Nephron progenitor cell (in vitro differentiated cells): ENCODE results near the gene RSPH10B.
"Not testable (repeated sequence)": the region's sequence is repeated elsewhere in the genome, so short reads cannot be mapped to it uniquely, and the experiment has no call there.

Source experiments
- DNase-seq: peaks from one replicate; pipeline ENCODE4 v3.0.0; 2021
- H3K27ac Mint-ChIP-seq: 2 replicates; pipeline ENCODE4 v1.8.0; 2021; ENCODE audit warnings: mild to moderate bottlenecking, moderate library complexity, mixed read lengths
- H3K27me3 Mint-ChIP-seq: 2 replicates; pipeline ENCODE4 v1.8.0; 2021; ENCODE audit warnings: mild to moderate bottlenecking, low read depth, mixed read lengths; ENCODE audit not compliant: poor library complexity
- H3K36me3 Mint-ChIP-seq: 2 replicates; pipeline ENCODE4 v1.8.0; 2021; ENCODE audit warnings: low read depth, mixed read lengths
- H3K4me1 Mint-ChIP-seq: 2 replicates; pipeline ENCODE4 v1.8.0; 2021; ENCODE audit warnings: mixed read lengths
- H3K4me3 Mint-ChIP-seq: 2 replicates; pipeline ENCODE4 v1.8.0; 2021; ENCODE audit warnings: mild to moderate bottlenecking, moderate library complexity, mixed read lengths
- H3K9me3 Mint-ChIP-seq: 2 replicates; pipeline ENCODE4 v1.8.0; 2021; ENCODE audit warnings: mild to moderate bottlenecking, moderate library complexity, mixed read lengths

RSPH10B gene

GRCh38 chr7:5931905-5932644 lies 38.4 kb downstream of the RSPH10B start:
- not testable (repeated sequence) for H3K36me3 Mint-ChIP-seq, DNase-seq, H3K4me1 Mint-ChIP-seq, H3K4me3 Mint-ChIP-seq, H3K27ac Mint-ChIP-seq, H3K9me3 Mint-ChIP-seq, H3K27me3 Mint-ChIP-seq

GRCh38 chr7:5931250-5931649 lies 39.2 kb downstream of the RSPH10B start:
- H3K27ac Mint-ChIP-seq = peak overlapping the region; percentile 85
- not testable (repeated sequence) for DNase-seq, H3K27me3 Mint-ChIP-seq, H3K4me1 Mint-ChIP-seq, H3K9me3 Mint-ChIP-seq, H3K36me3 Mint-ChIP-seq, H3K4me3 Mint-ChIP-seq

GRCh38 chr7:5930290-5930689 lies 40.2 kb downstream of the RSPH10B start:
- DNase-seq, H3K27me3 Mint-ChIP-seq, H3K4me3 Mint-ChIP-seq, H3K27ac Mint-ChIP-seq, H3K4me1 Mint-ChIP-seq, H3K36me3 Mint-ChIP-seq, H3K9me3 Mint-ChIP-seq: not testable (repeated sequence)

DNA sequence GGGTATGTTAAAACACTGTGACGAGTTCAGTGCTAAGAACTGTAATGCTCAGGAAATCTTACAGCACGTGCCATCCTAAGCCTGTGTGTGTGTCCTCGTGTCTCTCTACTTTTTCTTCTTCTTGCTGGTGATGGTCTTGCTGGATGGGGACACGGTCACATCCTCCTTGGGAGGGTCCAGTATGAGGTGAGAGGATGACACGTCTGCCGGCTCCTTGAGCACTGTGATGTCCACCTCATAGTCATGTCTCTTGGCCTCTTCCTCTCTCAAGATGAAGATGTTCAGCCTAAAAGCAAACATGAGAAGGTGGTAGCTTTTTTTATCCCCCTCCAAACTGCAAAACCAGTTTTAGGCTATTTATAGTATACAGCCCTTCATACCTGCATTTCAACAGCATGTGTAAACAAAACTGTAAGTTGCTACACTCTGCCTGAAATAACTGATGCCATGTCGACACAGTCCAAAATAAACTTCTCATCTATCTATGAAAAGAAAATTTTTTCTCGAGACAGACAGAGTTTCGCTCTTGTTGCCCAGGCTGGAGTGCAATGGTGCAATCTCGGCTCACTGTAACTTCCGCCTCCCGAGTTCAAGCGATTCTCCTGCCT lies 44.1 kb downstream of the RSPH10B start:
- H3K9me3 Mint-ChIP-seq, H3K4me3 Mint-ChIP-seq, DNase-seq, H3K36me3 Mint-ChIP-seq, H3K4me1 Mint-ChIP-seq, H3K27me3 Mint-ChIP-seq, H3K27ac Mint-ChIP-seq: not testable (repeated sequence)

GRCh38 chr7:5924630-5925029 lies 45.9 kb downstream of the RSPH10B start:
- H3K36me3 Mint-ChIP-seq, H3K27ac Mint-ChIP-seq, H3K4me3 Mint-ChIP-seq, DNase-seq, H3K9me3 Mint-ChIP-seq, H3K4me1 Mint-ChIP-seq, H3K27me3 Mint-ChIP-seq: not testable (repeated sequence)

DNA sequence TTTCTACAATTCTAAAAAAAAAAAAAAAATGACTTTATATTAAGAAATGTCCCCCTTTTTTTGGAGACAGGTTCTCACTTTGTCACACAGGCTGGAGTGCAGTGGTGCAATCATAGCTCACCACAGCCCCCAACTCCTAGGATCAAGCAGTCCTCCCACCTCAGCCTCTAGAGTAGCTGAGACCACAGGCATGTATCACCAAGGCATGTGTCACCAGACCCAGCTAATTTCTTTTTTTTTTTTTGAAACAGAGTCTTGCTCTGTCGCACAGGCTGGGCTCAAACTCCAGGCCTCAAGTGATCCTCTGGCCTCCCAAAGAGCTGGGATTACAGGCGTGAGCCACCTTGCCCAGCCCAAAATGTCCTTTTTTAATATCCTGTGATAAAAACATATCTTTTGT lies 46.3 kb downstream of the RSPH10B start:
- H3K36me3 Mint-ChIP-seq, H3K27me3 Mint-ChIP-seq, H3K27ac Mint-ChIP-seq, H3K4me1 Mint-ChIP-seq, H3K9me3 Mint-ChIP-seq, H3K4me3 Mint-ChIP-seq, DNase-seq: not testable (repeated sequence)

DNA sequence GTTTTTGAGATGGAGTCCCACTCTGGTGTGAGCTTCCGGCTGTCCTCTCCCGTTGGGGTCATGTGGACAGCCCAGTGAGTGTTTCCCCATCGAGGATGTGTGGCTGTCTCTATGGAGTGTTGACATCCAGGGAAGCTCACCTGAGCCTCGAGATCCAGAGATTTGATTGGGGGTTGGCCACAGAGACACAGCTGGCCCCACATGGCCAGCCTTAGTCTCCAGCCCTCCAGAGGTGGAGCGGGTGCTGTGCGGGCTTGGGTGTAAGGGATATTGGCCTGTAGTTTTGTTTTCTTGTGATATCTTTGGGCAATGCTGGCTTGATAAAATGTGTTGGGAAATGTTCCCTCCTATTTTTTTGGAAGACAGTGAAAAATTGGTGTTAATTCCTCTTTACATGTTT lies 54.0 kb downstream of the RSPH10B start:
- not testable (repeated sequence) for H3K27me3 Mint-ChIP-seq, H3K4me3 Mint-ChIP-seq, DNase-seq, H3K4me1 Mint-ChIP-seq, H3K9me3 Mint-ChIP-seq, H3K27ac Mint-ChIP-seq, H3K36me3 Mint-ChIP-seq

DNA sequence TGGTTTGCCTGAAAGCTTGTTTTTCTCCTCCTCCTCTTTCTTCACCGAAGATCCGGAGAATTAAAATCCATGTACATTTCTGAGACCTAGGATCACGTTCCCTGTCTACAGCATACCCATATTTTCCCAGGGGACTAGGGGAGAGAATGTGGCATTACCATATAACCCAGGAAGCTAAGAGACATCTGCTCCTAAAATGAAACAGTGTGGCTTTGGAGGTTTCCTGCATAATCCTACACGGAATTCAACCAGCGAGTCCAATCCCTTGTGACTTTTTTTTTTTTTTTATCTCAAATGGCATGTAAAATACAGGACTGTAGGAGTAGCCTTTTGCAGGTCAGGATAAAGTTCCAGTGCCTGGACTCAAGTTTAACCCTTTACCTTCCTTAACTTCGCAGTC lies 61.7 kb downstream of the RSPH10B start:
- not testable (repeated sequence) for H3K27me3 Mint-ChIP-seq, H3K4me1 Mint-ChIP-seq, H3K9me3 Mint-ChIP-seq, DNase-seq, H3K27ac Mint-ChIP-seq, H3K4me3 Mint-ChIP-seq
- H3K36me3 Mint-ChIP-seq = peaks cover 10% of the 10 kb centered on the region

- H3K9me3 Mint-ChIP-seq, H3K36me3 Mint-ChIP-seq, H3K27me3 Mint-ChIP-seq, H3K4me1 Mint-ChIP-seq, H3K27ac Mint-ChIP-seq, H3K4me3 Mint-ChIP-seq, DNase-seq: not testable (repeated sequence)
These were observed 65.8 kb downstream of the RSPH10B start for GRCh38 chr7:5904726-5905125.

DNA sequence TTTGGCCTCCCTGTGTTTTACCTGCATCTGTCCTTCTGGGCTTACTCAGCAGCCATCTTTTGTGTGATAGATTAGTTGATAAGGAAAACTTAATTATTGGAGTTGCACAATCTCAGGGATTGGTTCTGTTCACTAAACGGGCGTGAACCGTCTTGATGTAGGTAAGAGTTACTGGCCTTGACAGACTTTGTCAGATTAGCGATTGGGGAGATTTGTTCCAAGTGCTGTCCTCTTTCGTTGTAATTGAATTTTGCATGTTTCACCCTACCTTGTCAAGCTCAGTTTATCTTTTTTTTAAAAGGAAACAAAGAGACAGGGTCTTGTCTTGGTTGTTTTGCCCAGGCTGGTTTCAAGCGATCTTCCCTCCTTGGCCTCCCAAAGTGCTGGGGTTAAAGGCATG lies 67.5 kb downstream of the RSPH10B start:
- H3K27ac Mint-ChIP-seq, H3K36me3 Mint-ChIP-seq, H3K9me3 Mint-ChIP-seq, H3K4me1 Mint-ChIP-seq, H3K4me3 Mint-ChIP-seq, DNase-seq, H3K27me3 Mint-ChIP-seq: not testable (repeated sequence)

- H3K9me3 Mint-ChIP-seq, H3K4me1 Mint-ChIP-seq, H3K36me3 Mint-ChIP-seq, H3K27ac Mint-ChIP-seq: not testable (repeated sequence)
- H3K27me3 Mint-ChIP-seq = peaks cover 16% of the 10 kb centered on the region
- peak; percentile 62 for DNase-seq
- peak within 1 kb of the TSS; percentile 87 for H3K4me3 Mint-ChIP-seq
These were observed 71.8 kb downstream of the RSPH10B start, which contains the start of gene CCZ1 for GRCh38 chr7:5898480-5899224. CCZ1 (plus strand) TSS chr7:5898733; CDS start chr7:5898800, 67 bp downstream.

GRCh38 chr7:5897369-5897919 lies 73.0 kb downstream of the RSPH10B start:
- H3K9me3 Mint-ChIP-seq, H3K36me3 Mint-ChIP-seq, DNase-seq, H3K4me1 Mint-ChIP-seq, H3K27ac Mint-ChIP-seq: not testable (repeated sequence)
- peak overlapping the region; percentile 75 for H3K4me3 Mint-ChIP-seq
- H3K27me3 Mint-ChIP-seq = peaks cover 18% of the 10 kb centered on the region
